ENCODE data around the gene SPNS2. TPM values are rescaled to one million over a fixed set of nuclear protein-coding genes. Genes with fewer than 3 reads are reported as not detected.

SPNS2 gene
- total RNA-seq, 1 experiment from 2014 or later: 1.9 TPM

DNA sequence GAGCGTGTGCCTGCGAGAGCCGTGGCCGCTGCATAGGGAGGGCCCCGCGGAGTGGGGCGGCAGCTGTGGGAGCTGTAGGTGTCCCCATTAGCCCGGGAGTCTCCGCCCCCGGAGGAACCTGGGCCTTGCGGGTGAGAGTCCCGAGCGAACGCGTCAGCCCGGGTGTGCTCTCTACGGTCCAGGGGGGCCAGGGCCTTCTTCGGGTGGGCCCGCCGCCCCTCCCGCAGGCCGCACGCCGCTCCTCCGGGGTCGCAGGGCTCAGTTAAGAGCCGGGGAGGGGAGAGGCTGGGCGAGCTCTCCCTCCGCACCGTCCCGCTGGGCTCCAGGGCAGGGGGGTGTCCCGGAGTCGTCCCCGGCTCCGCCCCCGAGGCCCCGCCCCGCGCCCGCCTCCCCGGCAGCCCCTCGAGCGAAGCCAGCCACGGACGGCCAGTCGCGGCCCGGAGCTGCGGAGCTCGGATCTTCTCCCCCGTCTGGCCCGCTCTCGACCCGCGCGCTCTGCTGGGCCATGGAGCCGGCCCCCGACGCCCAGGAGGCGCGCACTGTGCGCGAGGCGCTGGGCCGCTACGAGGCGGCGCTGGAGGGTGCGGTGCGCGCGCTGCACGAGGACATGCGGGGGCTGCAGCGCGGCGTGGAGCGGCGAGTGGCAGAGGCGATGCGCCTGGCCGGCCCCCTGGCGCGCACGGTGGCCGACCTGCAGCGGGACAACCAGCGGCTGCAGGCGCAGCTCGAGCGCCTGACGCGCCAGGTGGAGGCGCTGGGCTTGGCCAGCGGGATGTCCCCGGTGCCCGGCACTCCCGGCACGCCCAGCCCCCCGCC lies 85.6 kb downstream of the SPNS2 start, which contains the start of gene SMTNL2:
TSS of gene SMTNL2 (plus strand) at position 429 of the 816 bp plus-strand sequence. CDS start at position 506, 77 bp downstream.
- POLR2A ChIA-PET: no interaction called here
- CTCF ChIA-PET: no interaction called here
- DNase-seq (ENCODE audit: low read depth, low spot score): no peak

DNA sequence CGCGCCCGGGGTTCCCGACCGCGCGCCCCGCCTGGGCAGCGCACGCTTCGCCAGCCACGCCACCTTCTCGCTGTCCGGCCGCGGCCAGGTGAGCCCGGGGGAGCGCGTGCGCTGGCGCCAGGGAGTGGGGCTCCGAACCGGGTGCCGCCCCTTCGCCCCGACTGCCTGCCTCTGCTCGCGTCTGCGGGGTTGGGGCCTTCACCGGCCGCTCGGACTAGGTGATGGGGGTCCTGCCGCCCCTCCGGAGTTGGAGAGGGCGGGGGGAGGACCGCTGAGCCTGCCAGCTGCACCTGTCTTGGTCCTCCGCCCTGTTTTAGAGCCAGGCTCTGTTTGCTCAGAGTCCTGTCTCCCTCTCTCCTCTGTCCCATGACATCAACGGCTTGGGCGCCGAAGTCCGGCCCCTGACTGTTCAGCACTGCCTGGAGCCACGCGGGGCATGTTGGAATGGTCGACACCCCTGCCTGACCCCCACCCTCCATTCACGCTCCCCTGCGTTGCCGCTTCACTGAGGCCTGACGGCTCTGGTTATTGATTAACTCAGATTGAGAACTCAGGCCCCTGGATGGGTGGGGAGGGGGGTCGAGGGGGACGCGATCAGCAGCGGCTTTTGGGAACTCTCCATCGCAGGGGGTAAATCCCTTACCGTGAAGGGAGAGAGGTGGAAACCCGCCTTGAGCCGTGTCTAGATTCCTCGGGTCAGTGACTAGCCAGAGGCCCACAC lies 86.4 kb downstream of the SPNS2 start:
- H3K4me3 ChIP-seq (ENCODE audit: low read depth in 2 of 2, low read length in 2 of 2): no peak overlapping the region

More for the DNA sequence above, 85.6 kb downstream of the SPNS2 start, which contains the start of gene SMTNL2:
- peak within 1 kb of the TSS in 1 of 2 experiments; percentile 27; a peak in 2 of 4 replicates for H3K4me3 ChIP-seq (ENCODE audit: low read depth in 2 of 2, low read length in 2 of 2)
- BruUV-seq (replicated peaks): no TSS peak
- no peak for TF ChIP-seq POLR2AphosphoS5 (IDR thresholded peaks at IDR 0.05; ENCODE audit: low read depth, low read length)
- TF ChIP-seq TCF7L2 (IDR thresholded peaks at IDR 0.05; ENCODE audit: low read depth, low read length): no peak
- no peak for TF ChIP-seq SIN3A (IDR thresholded peaks at IDR 0.05; ENCODE audit: borderline replicate concordance, insufficient read depth, low read depth, low read length)
- TF ChIP-seq, protein P1, sequence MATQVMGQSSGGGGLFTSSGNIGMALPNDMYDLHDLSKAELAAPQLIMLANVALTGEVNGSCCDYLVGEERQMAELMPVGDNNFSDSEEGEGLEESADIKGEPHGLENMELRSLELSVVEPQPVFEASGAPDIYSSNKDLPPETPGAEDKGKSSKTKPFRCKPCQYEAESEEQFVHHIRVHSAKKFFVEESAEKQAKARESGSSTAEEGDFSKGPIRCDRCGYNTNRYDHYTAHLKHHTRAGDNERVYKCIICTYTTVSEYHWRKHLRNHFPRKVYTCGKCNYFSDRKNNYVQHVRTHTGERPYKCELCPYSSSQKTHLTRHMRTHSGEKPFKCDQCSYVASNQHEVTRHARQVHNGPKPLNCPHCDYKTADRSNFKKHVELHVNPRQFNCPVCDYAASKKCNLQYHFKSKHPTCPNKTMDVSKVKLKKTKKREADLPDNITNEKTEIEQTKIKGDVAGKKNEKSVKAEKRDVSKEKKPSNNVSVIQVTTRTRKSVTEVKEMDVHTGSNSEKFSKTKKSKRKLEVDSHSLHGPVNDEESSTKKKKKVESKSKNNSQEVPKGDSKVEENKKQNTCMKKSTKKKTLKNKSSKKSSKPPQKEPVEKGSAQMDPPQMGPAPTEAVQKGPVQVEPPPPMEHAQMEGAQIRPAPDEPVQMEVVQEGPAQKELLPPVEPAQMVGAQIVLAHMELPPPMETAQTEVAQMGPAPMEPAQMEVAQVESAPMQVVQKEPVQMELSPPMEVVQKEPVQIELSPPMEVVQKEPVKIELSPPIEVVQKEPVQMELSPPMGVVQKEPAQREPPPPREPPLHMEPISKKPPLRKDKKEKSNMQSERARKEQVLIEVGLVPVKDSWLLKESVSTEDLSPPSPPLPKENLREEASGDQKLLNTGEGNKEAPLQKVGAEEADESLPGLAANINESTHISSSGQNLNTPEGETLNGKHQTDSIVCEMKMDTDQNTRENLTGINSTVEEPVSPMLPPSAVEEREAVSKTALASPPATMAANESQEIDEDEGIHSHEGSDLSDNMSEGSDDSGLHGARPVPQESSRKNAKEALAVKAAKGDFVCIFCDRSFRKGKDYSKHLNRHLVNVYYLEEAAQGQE (IDR thresholded peaks at IDR 0.05; ENCODE audit: insufficient read depth in 1 of 2, low read depth in 2 of 2, low read length in 1 of 2): no peak
- TF ChIP-seq CTCF (IDR thresholded peaks at IDR 0.05): no peak
- intact Hi-C loops (cut with micrococcal nuclease; ENCODE audit: unreplicated experiment): no loop called here
- in situ Hi-C loops (cut with HindIII; ENCODE audit: low pct_unique_long_range_greater_than_20kb, low sequenced_read_pairs): no loop called here
- no peak within 1 kb of the TSS for H3K27ac ChIP-seq (ENCODE audit: low read length)
- no peaks in the 10 kb centered on the region for H3K4me1 ChIP-seq (ENCODE audit: control insufficient read depth, insufficient read depth, low read length)
- H3K9me3 ChIP-seq (ENCODE audit: control insufficient read depth, insufficient read depth, low read depth, low read length): no peaks in the 10 kb centered on the region
- H3K36me3 ChIP-seq (ENCODE audit: control insufficient read depth, insufficient read depth, low read length): no peaks in the 10 kb centered on the region
- H3K27me3 ChIP-seq (ENCODE audit: control insufficient read depth, insufficient read depth, low read length): no peaks in the 10 kb centered on the region; the same call in 1 of the 2 replicates
- peak; percentile 67 for ATAC-seq

More for the DNA sequence above, 86.4 kb downstream of the SPNS2 start:
- BruUV-seq (replicated peaks): no TSS peak
- no peaks in the 10 kb centered on the region for H3K36me3 ChIP-seq (ENCODE audit: control insufficient read depth, insufficient read depth, low read length)
- CTCF ChIA-PET: no interaction called here
- H3K27me3 ChIP-seq (ENCODE audit: control insufficient read depth, insufficient read depth, low read length): no peaks in the 10 kb centered on the region; the same call in 1 of the 2 replicates
- no peak for ATAC-seq
- no peak for DNase-seq (ENCODE audit: low read depth, low spot score)
- in situ Hi-C loops (cut with HindIII; ENCODE audit: low pct_unique_long_range_greater_than_20kb, low sequenced_read_pairs): no loop called here
- POLR2A ChIA-PET: no interaction called here
- intact Hi-C loops (cut with micrococcal nuclease; ENCODE audit: unreplicated experiment): no loop called here
- TF ChIP-seq TCF7L2 (IDR thresholded peaks at IDR 0.05; ENCODE audit: low read depth, low read length): no peak
- TF ChIP-seq POLR2AphosphoS5 (IDR thresholded peaks at IDR 0.05; ENCODE audit: low read depth, low read length): no peak
- no peak for TF ChIP-seq CTCF (IDR thresholded peaks at IDR 0.05)
- TF ChIP-seq SIN3A (IDR thresholded peaks at IDR 0.05; ENCODE audit: borderline replicate concordance, insufficient read depth, low read depth, low read length): no peak
- TF ChIP-seq, protein P1 (IDR thresholded peaks at IDR 0.05; ENCODE audit: insufficient read depth in 1 of 2, low read depth in 2 of 2, low read length in 1 of 2): no peak
- no peaks in the 10 kb centered on the region for H3K9me3 ChIP-seq (ENCODE audit: control insufficient read depth, insufficient read depth, low read depth, low read length)
- no peak overlapping the region for H3K27ac ChIP-seq (ENCODE audit: low read length)
- H3K4me1 ChIP-seq (ENCODE audit: control insufficient read depth, insufficient read depth, low read length): no peaks in the 10 kb centered on the region

Data from Panc1 (cell line).